ENCODE results near the gene CCDC47. TPM values are rescaled to one million over a fixed set of nuclear protein-coding genes. Genes with fewer than 3 reads are reported as not detected.

CCDC47 gene
- total RNA-seq, 1 experiment from 2014 or later = 79.4 TPM

DNA sequence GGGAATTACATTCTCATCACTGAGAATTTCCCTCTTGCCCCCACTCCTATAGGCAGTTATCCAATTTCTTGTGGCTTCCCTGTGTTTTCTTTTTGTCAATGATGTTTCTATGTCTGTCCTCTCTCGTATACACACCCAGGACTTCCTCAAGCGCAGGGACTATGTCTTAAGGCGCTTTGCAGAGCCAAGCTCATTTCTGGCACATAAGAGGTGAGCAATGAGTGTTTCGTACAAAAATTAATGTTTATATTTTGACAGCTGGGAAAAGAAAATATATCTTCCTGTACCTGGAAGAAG lies 1.5 kb upstream of the CCDC47 start:
- H3K4ac ChIP-seq (ENCODE audit: low read depth, low read length) = no peak overlapping the region
- no peaks in the 10 kb centered on the region for H3K9me3 ChIP-seq (ENCODE audit: control insufficient read depth, low read depth, low read length)
- no peak overlapping the region for H2AK5ac ChIP-seq (ENCODE audit: insufficient read length, low read length)
- Mint-ChIP-seq H3K27ac (peak overlapping the region; percentile 100), H3K9me3 (no peaks in the 10 kb centered on the region), H3K4me1 (peaks cover 18 to 22% of the 10 kb centered on the region in 2 experiments), H3K4me3 (peak overlapping the region; percentile 99 to 100), H3K27me3 (ENCODE audit: low read depth) (no peaks in the 10 kb centered on the region), H3K36me3 (ENCODE audit: insufficient read depth in 1 of 3, low read depth in 3 of 3) (peaks cover 34 to 48% (median 41%) of the 10 kb centered on the region in 3 experiments)
- no CpG with 5 or more reads among the region's 4 CpGs for WGBS (ENCODE audit: extremely low coverage, insufficient read length, low lambda C conversion rate)
- no peak overlapping the region for H3K23ac ChIP-seq (ENCODE audit: insufficient read length, low read depth, low read length)
- no peaks in the 10 kb centered on the region; the same call in 1 of the 2 replicates for H3K4me1 ChIP-seq (ENCODE audit: insufficient read depth, low read length)
- TF ChIP-seq, protein P1, sequence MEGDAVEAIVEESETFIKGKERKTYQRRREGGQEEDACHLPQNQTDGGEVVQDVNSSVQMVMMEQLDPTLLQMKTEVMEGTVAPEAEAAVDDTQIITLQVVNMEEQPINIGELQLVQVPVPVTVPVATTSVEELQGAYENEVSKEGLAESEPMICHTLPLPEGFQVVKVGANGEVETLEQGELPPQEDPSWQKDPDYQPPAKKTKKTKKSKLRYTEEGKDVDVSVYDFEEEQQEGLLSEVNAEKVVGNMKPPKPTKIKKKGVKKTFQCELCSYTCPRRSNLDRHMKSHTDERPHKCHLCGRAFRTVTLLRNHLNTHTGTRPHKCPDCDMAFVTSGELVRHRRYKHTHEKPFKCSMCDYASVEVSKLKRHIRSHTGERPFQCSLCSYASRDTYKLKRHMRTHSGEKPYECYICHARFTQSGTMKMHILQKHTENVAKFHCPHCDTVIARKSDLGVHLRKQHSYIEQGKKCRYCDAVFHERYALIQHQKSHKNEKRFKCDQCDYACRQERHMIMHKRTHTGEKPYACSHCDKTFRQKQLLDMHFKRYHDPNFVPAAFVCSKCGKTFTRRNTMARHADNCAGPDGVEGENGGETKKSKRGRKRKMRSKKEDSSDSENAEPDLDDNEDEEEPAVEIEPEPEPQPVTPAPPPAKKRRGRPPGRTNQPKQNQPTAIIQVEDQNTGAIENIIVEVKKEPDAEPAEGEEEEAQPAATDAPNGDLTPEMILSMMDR (conservative IDR thresholded peaks at IDR 0.05) = no peak
- no peak for DNase-seq
- H2BK15ac ChIP-seq (ENCODE audit: low read depth, low read length) = no peak overlapping the region
- H4K8ac ChIP-seq (replicated peaks; ENCODE audit: insufficient read length, low read depth, low read length) = no peak overlapping the region
- no peak overlapping the region for H2BK20ac ChIP-seq (ENCODE audit: low read depth, low read length, poor library complexity, severe bottlenecking)
- H4K91ac ChIP-seq (ENCODE audit: insufficient read length, low read depth, low read length) = no peak overlapping the region
- H3K23me2 ChIP-seq (ENCODE audit: insufficient read length, low read depth, low read length, poor library complexity, severe bottlenecking) = peaks cover 9% of the 10 kb centered on the region
- H2AFZ ChIP-seq (ENCODE audit: low read length) = no peak overlapping the region
- H3K27me3 ChIP-seq (ENCODE audit: insufficient read depth, low read length) = no peaks in the 10 kb centered on the region
- H3K27ac ChIP-seq (ENCODE audit: insufficient read length, low read depth, low read length) = no peak overlapping the region
- no peak overlapping the region for H4K5ac ChIP-seq (ENCODE audit: insufficient read length, low read depth, low read length)
- peaks cover 71% of the 10 kb centered on the region for H3K79me2 ChIP-seq (ENCODE audit: insufficient read depth, low read length)
- no peak overlapping the region for H2BK120ac ChIP-seq (ENCODE audit: low read depth, low read length, poor library complexity, severe bottlenecking)
- H2BK12ac ChIP-seq (ENCODE audit: insufficient read length, low read depth, low read length) = no peak overlapping the region
- no peak overlapping the region for H3K18ac ChIP-seq (ENCODE audit: insufficient read length, low read depth, low read length)
- H3K4me2 ChIP-seq (ENCODE audit: insufficient read depth, insufficient read length, low read length) = peak overlapping the region; percentile 95
- H3K9ac ChIP-seq (ENCODE audit: extremely low read depth, insufficient read length, low read length) = peak overlapping the region; percentile 86
- no peak overlapping the region for H2BK5ac ChIP-seq (ENCODE audit: insufficient read length, low read length)
- H3K79me1 ChIP-seq (ENCODE audit: insufficient read depth, low read depth, low read length, poor library complexity, severe bottlenecking) = no peaks in the 10 kb centered on the region
- H3K14ac ChIP-seq (ENCODE audit: insufficient read depth, low read length) = no peak overlapping the region; the same call in 1 of the 2 replicates
- H4K20me1 ChIP-seq (ENCODE audit: control insufficient read depth, insufficient read depth, insufficient read length) = no peaks in the 10 kb centered on the region
- H3T11ph ChIP-seq (ENCODE audit: low read length) = no peak overlapping the region
- H3K56ac ChIP-seq (ENCODE audit: insufficient read length, low read depth, low read length) = no peak overlapping the region
